ENCODE data around the gene IFI27. TPM values are rescaled to one million over a fixed set of nuclear protein-coding genes. Genes with fewer than 3 reads are reported as not detected.

Gene IFI27
- total RNA-seq, 1 donor from 2014 or later: 3.7 TPM

GRCh38 chr14:94117856-94118255 is 7.3 kb downstream of the IFI27 start:
- TF ChIP-seq CTCF (IDR thresholded peaks at IDR 0.05; ENCODE audit: partially characterized antibody, unreplicated experiment): no peak
- Mint-ChIP-seq H3K4me1 (ENCODE audit: low read depth, unreplicated experiment) (peaks cover 6% of the 10 kb centered on the region), H3K27me3 (ENCODE audit: unreplicated experiment) (no peaks in the 10 kb centered on the region), H3K27ac (ENCODE audit: unreplicated experiment) (no peak overlapping the region), H3K4me3 (ENCODE audit: unreplicated experiment) (no peak overlapping the region), H3K9me3 (ENCODE audit: unreplicated experiment) (peaks cover 2% of the 10 kb centered on the region), H3K36me3 (ENCODE audit: unreplicated experiment) (peaks cover 11% of the 10 kb centered on the region)
- DNase-seq: no peak

DNA sequence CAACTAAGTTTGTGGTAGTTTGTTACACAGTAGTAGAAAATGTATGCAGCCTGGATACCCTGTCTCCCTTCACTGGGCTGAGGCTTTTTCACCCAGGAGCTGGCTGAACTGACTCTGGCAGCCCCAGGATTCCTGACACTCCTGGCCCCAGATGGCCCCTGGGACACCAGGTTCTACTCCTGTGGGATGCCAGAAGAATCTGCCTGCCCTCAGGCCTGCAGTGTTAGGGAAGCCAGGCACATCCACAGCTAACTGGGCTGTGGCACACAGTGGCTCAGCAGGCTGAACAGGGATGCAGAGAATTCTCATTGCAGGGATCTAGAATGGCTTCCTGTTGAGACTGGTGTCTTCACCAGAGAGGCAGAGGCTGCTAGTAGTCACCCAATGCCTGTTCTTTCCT is 8.5 kb downstream of the IFI27 start:
- Mint-ChIP-seq H3K27ac (ENCODE audit: unreplicated experiment) (no peak overlapping the region), H3K4me3 (ENCODE audit: unreplicated experiment) (no peak overlapping the region), H3K36me3 (ENCODE audit: unreplicated experiment) (peaks cover 17% of the 10 kb centered on the region), H3K4me1 (ENCODE audit: low read depth, unreplicated experiment) (peaks cover 3% of the 10 kb centered on the region), H3K9me3 (ENCODE audit: unreplicated experiment) (peaks cover 7% of the 10 kb centered on the region), H3K27me3 (ENCODE audit: unreplicated experiment) (no peaks in the 10 kb centered on the region)
- no peak for DNase-seq
- TF ChIP-seq CTCF (IDR thresholded peaks at IDR 0.05; ENCODE audit: partially characterized antibody, unreplicated experiment): no peak

GRCh38 chr14:94120667-94121340 is 10.3 kb downstream of the IFI27 start:
- H3K4me3 Mint-ChIP-seq (ENCODE audit: unreplicated experiment): no peak overlapping the region
- H3K4me1 Mint-ChIP-seq (ENCODE audit: low read depth, unreplicated experiment): no peaks in the 10 kb centered on the region
- peaks cover 2% of the 10 kb centered on the region for H3K27me3 Mint-ChIP-seq (ENCODE audit: unreplicated experiment)
- DNase-seq: no peak
- H3K9me3 Mint-ChIP-seq (ENCODE audit: unreplicated experiment): peaks cover 8% of the 10 kb centered on the region
- H3K36me3 Mint-ChIP-seq (ENCODE audit: unreplicated experiment): peaks cover 17% of the 10 kb centered on the region
- H3K27ac Mint-ChIP-seq (ENCODE audit: unreplicated experiment): no peak overlapping the region
- TF ChIP-seq CTCF (IDR thresholded peaks at IDR 0.05; ENCODE audit: partially characterized antibody, unreplicated experiment): no peak

- H3K36me3 Mint-ChIP-seq (ENCODE audit: unreplicated experiment): peaks cover 17% of the 10 kb centered on the region
These were observed 10.9 kb downstream of the IFI27 start for GRCh38 chr14:94121485-94121884.

More at GRCh38 chr14:94121485-94121884, 10.9 kb downstream of the IFI27 start:
- DNase-seq: no peak
- Mint-ChIP-seq H3K4me3 (ENCODE audit: unreplicated experiment) (no peak overlapping the region), H3K4me1 (ENCODE audit: low read depth, unreplicated experiment) (no peaks in the 10 kb centered on the region), H3K27ac (ENCODE audit: unreplicated experiment) (no peak overlapping the region), H3K27me3 (ENCODE audit: unreplicated experiment) (peaks cover 2% of the 10 kb centered on the region), H3K9me3 (ENCODE audit: unreplicated experiment) (peaks cover 8% of the 10 kb centered on the region)
- TF ChIP-seq CTCF (IDR thresholded peaks at IDR 0.05; ENCODE audit: partially characterized antibody, unreplicated experiment): no peak
